ACHN (cell line): ENCODE data around the gene SCMH1.
A peak's percentile ranks its signal among the peaks of the same experiment; 100 is the strongest.
"Not testable (repeated sequence)": the region's sequence is repeated elsewhere in the genome, so short reads cannot be mapped to it uniquely, and the experiment has no call there.

Experiments
- DNase-seq: peaks from one replicate; pipeline ENCODE4 v3.0.0-alpha.2; 2015
- in situ Hi-C: cut with HindIII; loops from 2 replicates; pipeline ENCODE4 v1.10.0; 2017; ENCODE audit warnings: low sequenced_read_pairs, low pct_ligation_motif_present, low pct_unique_long_range_greater_than_20kb

SCMH1 gene

GRCh38 chr1:41260768-41261167, 18.7 kb upstream of the SCMH1 start:
- in situ Hi-C loops, result no loop called here
- no peak for DNase-seq

- in situ Hi-C loops, result no loop called here
- DNase-seq, result no peak
These were observed 17.1 kb upstream of the SCMH1 start for GRCh38 chr1:41259221-41259620.

GRCh38 chr1:41255978-41256377, 13.9 kb upstream of the SCMH1 start:
- DNase-seq, result no peak
- in situ Hi-C loops, result no loop called here

DNA sequence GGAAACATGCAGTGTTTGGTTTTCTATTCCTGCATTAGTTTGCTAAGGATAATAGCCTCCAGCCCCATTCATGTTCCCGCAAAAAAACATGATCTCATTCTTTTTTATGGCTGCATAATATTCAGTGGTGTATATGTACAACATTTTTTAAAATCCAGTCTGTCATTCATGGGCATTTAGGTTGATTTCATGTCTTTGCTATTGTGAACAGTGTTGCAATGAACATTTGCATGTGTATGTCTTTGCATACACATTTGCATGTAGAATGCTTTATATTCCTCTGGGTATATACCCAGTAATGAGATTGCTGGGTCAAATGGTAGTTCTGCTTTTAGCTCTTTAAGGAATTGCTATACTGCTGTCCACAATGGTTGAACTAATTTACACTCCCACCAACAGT, 9.0 kb upstream of the SCMH1 start:
- in situ Hi-C loops, DNase-seq: not testable (repeated sequence)

- in situ Hi-C loops, result no loop called here
- DNase-seq, result no peak
These were observed 7.2 kb upstream of the SCMH1 start for GRCh38 chr1:41249319-41249718.

DNA sequence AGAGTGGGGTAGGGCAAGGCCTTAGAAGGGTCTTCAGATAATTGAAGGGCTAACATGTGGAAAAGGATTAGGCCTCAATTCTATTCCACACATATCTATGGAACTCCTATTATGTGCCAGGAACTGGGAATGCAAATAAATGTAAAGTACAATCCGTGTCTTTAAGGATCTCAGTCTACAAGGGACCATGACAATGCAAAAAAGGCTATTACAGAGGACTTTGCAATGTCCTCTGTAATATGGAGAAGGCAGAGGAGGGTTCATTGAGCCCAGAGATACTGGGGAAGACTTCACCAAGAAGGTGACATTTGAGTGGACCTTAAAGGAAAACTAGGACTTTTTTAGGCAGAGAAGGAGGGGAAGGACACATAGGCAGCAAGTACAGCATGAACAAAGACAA, 4.5 kb upstream of the SCMH1 start:
- no peak for DNase-seq
- in situ Hi-C loops, result no loop called here

DNA sequence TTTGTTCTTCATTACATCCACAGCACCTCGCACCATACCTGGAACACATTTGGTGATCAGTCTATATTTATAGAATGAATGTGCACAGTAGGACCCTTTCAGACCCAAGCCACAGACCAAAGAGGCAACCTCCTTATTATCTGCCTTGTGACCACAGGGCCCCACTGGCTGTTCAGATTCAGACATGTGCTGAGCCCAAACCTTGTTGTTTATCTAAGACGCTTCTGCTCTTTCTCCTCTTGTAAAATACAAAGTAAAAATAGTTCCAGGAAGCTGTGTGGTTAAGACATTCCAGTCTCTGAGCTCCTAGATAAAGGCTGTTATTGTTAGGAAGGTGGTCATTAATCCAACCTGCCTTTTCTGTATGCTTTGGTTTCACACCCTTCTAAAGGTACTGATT, 3.6 kb upstream of the SCMH1 start:
- DNase-seq, result no peak
- in situ Hi-C loops, result no loop called here

- in situ Hi-C loops, result no loop called here
- no peak for DNase-seq
These were observed 926 bp upstream of the SCMH1 start for GRCh38 chr1:41243079-41243385.

GRCh38 chr1:41242342-41243078, 404 bp upstream of the SCMH1 start:
- DNase-seq, result peak; percentile 25
- in situ Hi-C loops, result no loop called here

- DNase-seq, result peak; percentile 55
- in situ Hi-C loops, result no loop called here
These were observed 755 bp downstream of the SCMH1 start for GRCh38 chr1:41241354-41241748.

DNA sequence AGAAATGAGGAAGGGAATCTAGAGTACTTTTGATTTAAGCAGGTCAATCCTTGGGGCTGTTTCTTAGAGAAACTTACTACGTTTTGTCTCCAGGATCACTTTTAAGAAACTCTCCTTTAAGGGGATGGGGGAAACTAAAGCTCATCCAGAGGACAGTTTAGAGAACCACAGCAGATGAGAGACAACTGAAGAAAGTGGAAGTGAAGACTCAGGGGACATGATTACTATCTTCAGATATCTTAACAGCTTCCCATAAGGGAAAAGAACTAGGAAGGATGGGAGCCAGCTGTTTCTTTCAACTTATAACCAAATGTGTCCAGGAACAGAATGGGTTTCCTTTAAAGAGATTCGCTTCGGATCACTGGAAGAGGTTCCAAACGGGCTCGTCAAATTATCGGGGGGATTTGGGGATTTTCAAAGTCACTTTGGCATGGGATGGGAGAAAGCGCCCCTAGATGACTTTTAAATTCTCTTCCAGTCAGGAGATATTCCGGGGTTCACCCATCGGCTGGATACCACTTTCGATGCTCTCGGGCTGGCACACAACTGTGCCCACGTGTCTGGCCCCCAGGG, 1.2 kb downstream of the SCMH1 start:
- DNase-seq, result no peak
- in situ Hi-C loops, result no loop called here

DNA sequence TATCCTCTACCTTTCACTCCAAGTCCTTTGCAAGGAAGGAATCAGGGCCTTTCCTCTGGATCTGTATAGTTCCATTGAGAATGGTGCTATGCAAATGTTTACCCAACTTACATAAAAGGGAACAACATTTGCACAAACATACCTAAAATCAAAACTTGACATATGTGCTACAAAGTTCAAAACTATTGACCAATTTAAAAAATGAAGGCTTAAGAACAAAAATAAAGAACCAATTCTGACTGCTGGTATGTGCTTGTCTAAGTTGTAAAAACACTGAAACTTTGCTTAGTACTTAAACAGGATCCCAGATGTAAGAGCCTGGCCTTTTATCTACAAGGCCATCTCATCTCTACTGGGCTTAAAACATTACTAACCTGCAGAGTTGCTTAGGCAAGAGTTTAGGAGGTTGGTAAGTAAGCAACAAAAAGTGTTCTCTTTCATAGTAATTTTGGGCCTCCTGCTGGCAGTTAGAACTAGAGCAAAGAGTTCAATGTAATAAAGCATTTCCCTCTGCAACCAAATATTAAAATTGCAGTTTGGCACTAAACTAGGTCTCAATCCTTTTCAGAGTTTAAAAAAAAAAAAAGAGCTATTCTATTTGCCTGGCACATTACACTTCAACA, 2.0 kb downstream of the SCMH1 start:
- in situ Hi-C loops, result no loop called here
- peak; percentile 49 for DNase-seq

GRCh38 chr1:41238311-41238988, 3.7 kb downstream of the SCMH1 start:
- in situ Hi-C loops, result no loop called here
- peak; percentile 32 for DNase-seq

DNA sequence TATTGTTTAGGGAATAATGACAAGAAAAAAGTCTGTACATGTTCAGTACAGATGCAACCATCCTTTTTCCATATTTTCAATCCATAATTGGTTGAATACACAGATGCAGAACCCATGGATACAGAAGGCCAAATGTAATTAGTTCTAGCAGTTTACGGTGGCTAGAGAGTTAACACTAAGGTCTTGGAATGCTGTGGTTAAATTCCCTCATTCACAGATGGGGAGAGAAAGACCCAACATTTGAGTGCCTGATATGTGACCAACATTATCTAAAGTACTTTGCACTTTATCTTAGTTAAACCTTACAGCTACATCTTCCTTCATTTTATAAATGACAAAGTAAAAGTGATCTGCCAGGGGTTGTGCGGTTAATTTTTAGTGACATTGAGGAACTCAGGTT, 5.3 kb downstream of the SCMH1 start:
- no peak for DNase-seq
- in situ Hi-C loops, result no loop called here

- no peak for DNase-seq
- in situ Hi-C loops, result no loop called here
These were observed 6.2 kb downstream of the SCMH1 start for GRCh38 chr1:41235893-41236292.

GRCh38 chr1:41233708-41234107, 8.4 kb downstream of the SCMH1 start:
- no peak for DNase-seq
- in situ Hi-C loops, result no loop called here

- no peak for DNase-seq
- in situ Hi-C loops, result no loop called here
These were observed 9.8 kb downstream of the SCMH1 start for GRCh38 chr1:41232305-41232704.

- no peak for DNase-seq
- in situ Hi-C loops, result no loop called here
These were observed 11.4 kb downstream of the SCMH1 start for GRCh38 chr1:41230656-41231055.

DNA sequence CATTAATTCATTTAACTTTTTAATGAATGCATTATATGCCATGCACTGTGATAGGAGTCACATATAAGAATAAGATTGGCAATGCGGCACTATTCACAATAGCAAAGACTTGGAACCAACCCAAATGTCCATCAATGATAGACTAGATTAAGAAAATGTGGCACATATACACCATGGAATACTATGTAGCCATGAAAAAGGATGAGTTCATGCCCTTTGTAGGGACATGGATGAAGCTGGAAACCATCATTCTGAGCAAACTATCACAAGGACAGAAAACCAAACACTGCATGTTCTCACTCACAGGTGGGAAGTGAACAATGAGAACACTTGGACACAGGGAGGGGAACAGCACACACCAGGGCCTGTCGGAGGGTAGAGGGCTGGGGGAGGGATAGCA, 12.9 kb downstream of the SCMH1 start:
- DNase-seq, in situ Hi-C loops: not testable (repeated sequence)
